Measurements from ENCODE around the gene KRTAP11-1.

The KRTAP11-1 gene

GRCh38 chr21:30881480-30881879, at the start of gene KRTAP11-1:
KRTAP11-1 (minus strand) TSS chr21:30881580; CDS start chr21:30881524, 56 bp downstream.
- no peak for DNase-seq

GRCh38 chr21:30924146-30924700, 42.8 kb upstream of the KRTAP11-1 start:
- DNase-seq, result no peak

- no peak for DNase-seq
Observed at GRCh38 chr21:30921129-30921528, 39.7 kb upstream of the KRTAP11-1 start.

GRCh38 chr21:30917557-30917956, 36.2 kb upstream of the KRTAP11-1 start:
- no peak for DNase-seq

GRCh38 chr21:30900881-30901280, 19.5 kb upstream of the KRTAP11-1 start:
- no peak for DNase-seq

- no peak for DNase-seq
Observed at GRCh38 chr21:30882866-30883597, 1.7 kb upstream of the KRTAP11-1 start.

- no peak for DNase-seq
Observed at GRCh38 chr21:30880914-30881313, 466 bp downstream of the KRTAP11-1 start.

- DNase-seq, result no peak
Observed at GRCh38 chr21:30874526-30874925, 6.9 kb downstream of the KRTAP11-1 start.

GRCh38 chr21:30847627-30848500, 33.5 kb downstream of the KRTAP11-1 start:
- DNase-seq, result no peak

- no peak for DNase-seq
Observed at GRCh38 chr21:30842990-30843389, 38.4 kb downstream of the KRTAP11-1 start.

- no peak for DNase-seq
Observed at GRCh38 chr21:30839304-30839703, 42.1 kb downstream of the KRTAP11-1 start.

- no peak for DNase-seq
Observed at GRCh38 chr21:30838536-30838935, 42.8 kb downstream of the KRTAP11-1 start.

GRCh38 chr21:30831194-30831765, 50.1 kb downstream of the KRTAP11-1 start:
- DNase-seq, result no peak

Data from DMS79 (cell line).